ENCODE results near the gene CROCC2. TPM values are rescaled to one million over a fixed set of nuclear protein-coding genes. Genes with fewer than 3 reads are reported as not detected.

The CROCC2 gene
- total and polyA plus RNA-seq, 10 of the 15 experiments (the other 5 are each of a cell fraction or from before 2014, with no cell fraction given) = not detected

DNA sequence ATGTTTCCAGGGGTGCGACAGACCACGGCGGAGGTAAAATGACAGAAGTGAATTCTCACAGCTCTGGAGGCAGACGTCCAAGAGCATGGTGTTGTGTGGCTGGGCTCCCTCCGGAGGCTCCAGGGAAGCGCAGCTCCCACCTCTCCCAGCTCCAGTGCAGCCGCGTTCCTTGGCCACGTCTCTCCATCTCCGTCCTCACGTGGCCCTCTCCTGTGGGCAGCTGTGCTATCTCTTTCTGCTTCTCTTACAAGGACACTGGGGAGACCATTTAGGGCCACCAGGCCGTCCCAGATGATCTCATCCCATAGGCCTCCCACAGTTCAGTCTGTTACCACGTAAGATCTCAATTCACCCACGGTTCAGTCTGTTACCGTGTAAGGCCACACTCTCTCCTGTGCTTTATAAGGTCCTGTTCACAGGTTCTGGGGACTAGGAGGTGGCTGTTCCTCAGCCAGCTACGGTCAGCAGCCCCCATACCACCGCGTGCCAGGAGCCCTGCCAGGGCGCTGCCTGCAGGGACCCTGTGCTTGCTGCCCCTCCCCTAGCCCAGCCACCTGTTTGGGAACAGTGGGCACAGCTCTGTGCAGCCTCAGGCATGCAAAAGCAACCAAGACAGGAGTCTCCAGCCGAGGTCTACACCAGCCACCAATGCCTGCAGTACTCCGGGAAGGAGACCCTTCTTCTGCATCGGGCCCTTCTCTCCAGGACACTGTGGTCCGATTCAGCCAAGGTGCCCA, 7.2 kb upstream of the CROCC2 start:
- ChIA-PET POLR2A (no interaction called here), RAD21 (ENCODE audit: unreplicated experiment) (interaction anchor here (0.6 kb wide), 1 partner anchor 680 kb away, joined by 3 read pairs; no protein-coding TSS in a partner anchor), CTCF (interaction anchor here (1.7 kb wide), 1 partner anchor 16 kb away, joined by 6 read pairs; no protein-coding TSS in a partner anchor), SMC1A (ENCODE audit: uncharacterized antibody, unreplicated experiment) (no interaction called here)
- in situ Hi-C loops (cut with MboI) = no loop called here
- H3K79me2 ChIP-seq (ENCODE audit: control insufficient read depth, insufficient read depth, low read length) = no peaks in the 10 kb centered on the region
- intact Hi-C loops (cut with micrococcal nuclease; ENCODE audit: unreplicated experiment) = no loop called here
- H3K36me3 ChIP-seq (ENCODE audit: control insufficient read depth in 2 of 2, insufficient read depth in 2 of 2, low read length in 1 of 2) = no peaks in the 10 kb centered on the region
- TF ChIP-seq, protein P1, sequence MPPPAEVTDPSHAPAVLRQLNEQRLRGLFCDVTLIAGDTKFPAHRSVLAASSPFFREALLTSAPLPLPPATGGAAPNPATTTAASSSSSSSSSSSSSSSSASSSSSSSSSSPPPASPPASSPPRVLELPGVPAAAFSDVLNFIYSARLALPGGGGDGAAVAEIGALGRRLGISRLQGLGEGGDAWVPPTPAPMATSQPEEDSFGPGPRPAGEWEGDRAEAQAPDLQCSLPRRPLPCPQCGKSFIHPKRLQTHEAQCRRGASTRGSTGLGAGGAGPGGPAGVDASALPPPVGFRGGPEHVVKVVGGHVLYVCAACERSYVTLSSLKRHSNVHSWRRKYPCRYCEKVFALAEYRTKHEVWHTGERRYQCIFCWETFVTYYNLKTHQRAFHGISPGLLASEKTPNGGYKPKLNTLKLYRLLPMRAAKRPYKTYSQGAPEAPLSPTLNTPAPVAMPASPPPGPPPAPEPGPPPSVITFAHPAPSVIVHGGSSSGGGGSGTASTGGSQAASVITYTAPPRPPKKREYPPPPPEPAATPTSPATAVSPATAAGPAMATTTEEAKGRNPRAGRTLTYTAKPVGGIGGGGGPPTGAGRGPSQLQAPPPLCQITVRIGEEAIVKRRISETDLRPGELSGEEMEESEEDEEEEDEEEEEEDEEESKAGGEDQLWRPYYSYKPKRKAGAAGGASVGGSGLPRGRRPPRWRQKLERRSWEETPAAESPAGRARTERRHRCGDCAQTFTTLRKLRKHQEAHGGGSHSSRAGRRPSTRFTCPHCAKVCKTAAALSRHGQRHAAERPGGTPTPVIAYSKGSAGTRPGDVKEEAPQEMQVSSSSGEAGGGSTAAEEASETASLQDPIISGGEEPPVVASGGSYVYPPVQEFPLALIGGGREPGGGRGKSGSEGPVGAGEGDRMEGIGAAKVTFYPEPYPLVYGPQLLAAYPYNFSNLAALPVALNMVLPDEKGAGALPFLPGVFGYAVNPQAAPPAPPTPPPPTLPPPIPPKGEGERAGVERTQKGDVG (CRISPR knock-in tag; IDR thresholded peaks at IDR 0.05) = no peak
- TF ChIP-seq NR2C2 (IDR thresholded peaks at IDR 0.05; ENCODE audit: borderline replicate concordance, control insufficient read depth, insufficient read length, low read depth) = no peak
- no peak for TF ChIP-seq MEF2B (IDR thresholded peaks at IDR 0.05; ENCODE audit: partially characterized antibody, poor library complexity, severe bottlenecking)
- no peak for TF ChIP-seq SMAD5 (IDR thresholded peaks at IDR 0.05; ENCODE audit: low read depth)
- H3K9ac ChIP-seq (ENCODE audit: control insufficient read depth, insufficient read depth, low read length) = no peak overlapping the region
- ATAC-seq = no peak
- BruUV-seq (replicated peaks) = no TSS peak
- no peak for FAIRE-seq
- no peaks in the 10 kb centered on the region for H4K20me1 ChIP-seq (ENCODE audit: control insufficient read depth, insufficient read depth)
- H3K27me3 ChIP-seq (replicated peaks in 1 of 2; ENCODE audit: control insufficient read depth in 2 of 2, insufficient read depth in 2 of 2, low read length in 1 of 2) = no peaks in the 10 kb centered on the region
- DNase-seq (ENCODE audit: low read depth, low spot score) = no peak
- H3K4me2 ChIP-seq (ENCODE audit: control insufficient read depth, insufficient read depth) = no peak overlapping the region
- H3K9me3 ChIP-seq (replicated peaks; ENCODE audit: control insufficient read depth, insufficient read depth, low read length) = no peaks in the 10 kb centered on the region
- WGBS (ENCODE audit: insufficient coverage, insufficient replicate concordance, low lambda C conversion rate, missing lambda C conversion rate) = 48% methylated on average over 22 of the region's 23 CpGs
- no peak overlapping the region for H2AFZ ChIP-seq (ENCODE audit: control insufficient read depth, low read depth, low read length)
- no peak overlapping the region for H3K27ac ChIP-seq (ENCODE audit: control insufficient read depth, insufficient read depth)
- no peak overlapping the region for H3K4me3 ChIP-seq
- no peaks in the 10 kb centered on the region for H3K4me1 ChIP-seq (ENCODE audit: control insufficient read depth, insufficient read depth, low read length)

Measured in GM12878 (cell line).